Hepatocyte (in vitro differentiated cells): ENCODE results near the gene THOC2. TPM values are rescaled to one million over a fixed set of nuclear protein-coding genes. Genes with fewer than 3 reads are reported as not detected.

Source experiments
- DNase-seq: peaks from one replicate; pipeline ENCODE4 v3.0.0-alpha.2; 2016; ENCODE audit warnings: low spot score
- H2AFZ ChIP-seq: fragments of 200-600 bp; sonication (generic); 2 replicates; pipeline ENCODE4 v1.6.0; 2016; ENCODE audit warnings: antibody characterized with exemption, mild to moderate bottlenecking
- H3K27ac ChIP-seq: fragments of 200-600 bp; sonication (generic); 2 replicates; pipeline ENCODE4 v1.5.1; 2016; ENCODE audit warnings: mild to moderate bottlenecking
- H3K27me3 ChIP-seq: fragments of 200-600 bp; sonication (generic); 2 replicates; pipeline ENCODE4 v1.6.1; 2016
- H3K36me3 ChIP-seq: fragments of 200-600 bp; sonication (generic); replicated peaks from 2 replicates; pipeline ENCODE4 v1.5.1; 2016; ENCODE audit warnings: low read depth; ENCODE audit not compliant: insufficient read depth
- H3K4me1 ChIP-seq: fragments of 200-600 bp; sonication (generic); 2 replicates; pipeline ENCODE4 v1.5.1; 2016; ENCODE audit warnings: mild to moderate bottlenecking, moderate library complexity; ENCODE audit not compliant: insufficient read depth
- H3K4me2 ChIP-seq: fragments of 200-600 bp; sonication (generic); 2 replicates; pipeline ENCODE4 v1.6.0; 2016
- H3K4me3 ChIP-seq: fragments of 200-600 bp; sonication (generic); 2 replicates; pipeline ENCODE4 v1.5.1; 2016; ENCODE audit warnings: mild to moderate bottlenecking
- H3K79me2 ChIP-seq: fragments of 200-600 bp; sonication (generic); 2 replicates; pipeline ENCODE4 v1.6.0; 2017; ENCODE audit warnings: mild to moderate bottlenecking
- H3K9me2 ChIP-seq: fragments of 200-600 bp; sonication (generic); replicated peaks from 2 replicates; pipeline ENCODE4 v1.6.0; 2017; ENCODE audit warnings: mild to moderate bottlenecking; ENCODE audit not compliant: insufficient read depth
- H3K9me3 ChIP-seq: fragments of 200-600 bp; sonication (generic); 2 replicates; pipeline ENCODE4 v1.5.1; 2016; ENCODE audit warnings: low read depth, mild to moderate bottlenecking
- H4K20me1 ChIP-seq: fragments of 200-600 bp; sonication (generic); 2 replicates; pipeline ENCODE4 v1.6.0; 2016; ENCODE audit warnings: mild to moderate bottlenecking; ENCODE audit not compliant: insufficient read depth, poor library complexity, severe bottlenecking
- CTCF ChIP-seq: fragments of 200-600 bp; sonication (generic); IDR thresholded peaks from 2 replicates; pipeline ENCODE4 v1.5.1; 2016; ENCODE audit warnings: antibody characterized with exemption, mild to moderate bottlenecking; ENCODE audit not compliant: poor library complexity
- EZH2 ChIP-seq: fragments of 200-600 bp; sonication (generic); IDR thresholded peaks from 2 replicates; pipeline ENCODE4 v1.6.1; 2016; ENCODE audit warnings: antibody characterized with exemption, mild to moderate bottlenecking, borderline replicate concordance
- EZH2phosphoT487 ChIP-seq: fragments of 200-600 bp; sonication (generic); IDR thresholded peaks from one replicate; pipeline ENCODE4 v1.6.1; 2018; ENCODE audit warnings: antibody characterized with exemption, mild to moderate bottlenecking, low read depth, moderate library complexity; ENCODE audit not compliant: unreplicated experiment, severe bottlenecking
- WGBS: methylation state at CpG from one replicate; pipeline ENCODE4 v1.1.6; 2016; ENCODE audit warnings: low lambda C conversion rate; ENCODE audit errors: missing lambda C conversion rate; 5-methylcytosine and 5-hydroxymethylcytosine counted together
- polyA plus RNA-seq: library from polyadenylated mRNA; unstranded; fragments of >200 nt; fragmentation: Nextera tagmentation; extraction: Ambion mirVana; gene quantifications from 2 replicates; pipeline ENCODE4 v1.2.1, GENCODE V29; 2016
- total RNA-seq: library from RNA; depleted of rRNA; stranded (reverse); fragments of >200 nt; gene quantifications from 2 replicates; pipeline ENCODE4 v1.2.3, GENCODE V29; 2014

Gene THOC2
- total and polyA plus RNA-seq, 2 experiments from 2014 or later: 66.0 to 95.6 TPM

- Histone ChIP-seq H4K20me1 (no peaks in the 10 kb centered on the region), H3K27me3 (no peaks in the 10 kb centered on the region), H3K9me3 (no peaks in the 10 kb centered on the region), H3K4me2 (no peak overlapping the region), H3K4me3 (no peak overlapping the region), H3K36me3 (no peaks in the 10 kb centered on the region), H3K4me1 (no peaks in the 10 kb centered on the region), H3K27ac (no peak overlapping the region), H2AFZ (no peak overlapping the region), H3K9me2 (no peaks in the 10 kb centered on the region), H3K79me2 (no peaks in the 10 kb centered on the region)
- TF ChIP-seq EZH2: no peak
- TF ChIP-seq CTCF: no peak
- no peak for TF ChIP-seq EZH2phosphoT487
- no peak for DNase-seq
Observed at GRCh38 chrX:123626962-123627361, 105.9 kb downstream of the THOC2 start.

- whole genome bisulfite sequencing: 87% methylated on average over 2 of the region's 2 CpGs
- Histone ChIP-seq H3K9me3 (no peaks in the 10 kb centered on the region), H2AFZ (no peak overlapping the region), H3K4me2 (no peak overlapping the region), H3K36me3 (no peaks in the 10 kb centered on the region), H4K20me1 (no peaks in the 10 kb centered on the region), H3K27ac (no peak overlapping the region), H3K4me3 (no peak overlapping the region), H3K79me2 (no peaks in the 10 kb centered on the region), H3K9me2 (no peaks in the 10 kb centered on the region), H3K27me3 (no peaks in the 10 kb centered on the region), H3K4me1 (no peaks in the 10 kb centered on the region)
- TF ChIP-seq EZH2phosphoT487: no peak
- no peak for TF ChIP-seq EZH2
- no peak for TF ChIP-seq CTCF
- DNase-seq: no peak
Observed at GRCh38 chrX:123625952-123626351, 106.9 kb downstream of the THOC2 start.

DNA sequence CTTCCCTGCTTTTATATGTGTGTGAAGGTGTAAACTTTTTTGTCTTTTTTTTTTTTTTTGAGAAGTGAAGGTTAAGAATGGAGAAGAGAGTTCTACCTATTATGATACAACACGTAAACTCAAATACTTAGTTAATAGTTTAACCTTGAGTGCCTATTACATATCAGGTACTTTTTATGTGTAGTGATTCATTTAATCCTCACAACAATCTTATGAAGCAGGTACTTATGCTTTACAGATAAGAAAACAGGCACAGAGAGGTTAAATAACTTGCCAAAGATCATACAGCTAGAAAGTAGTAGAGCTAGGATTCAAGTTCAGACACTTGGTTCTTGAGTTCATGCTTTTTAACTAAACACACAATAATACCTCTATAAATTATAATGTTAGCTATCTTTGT, 107.4 kb downstream of the THOC2 start:
- Histone ChIP-seq H4K20me1 (no peaks in the 10 kb centered on the region), H3K4me3 (no peak overlapping the region), H3K27ac (no peak overlapping the region), H3K79me2 (no peaks in the 10 kb centered on the region), H3K9me3 (no peaks in the 10 kb centered on the region), H3K4me2 (no peak overlapping the region), H3K36me3 (no peaks in the 10 kb centered on the region), H3K4me1 (no peaks in the 10 kb centered on the region), H3K9me2 (no peaks in the 10 kb centered on the region), H3K27me3 (no peaks in the 10 kb centered on the region), H2AFZ (no peak overlapping the region)
- no peak for DNase-seq
- TF ChIP-seq EZH2: no peak
- no peak for TF ChIP-seq CTCF
- TF ChIP-seq EZH2phosphoT487: no peak
- 83% methylated on average over 1 of the region's 1 CpG for WGBS

DNA sequence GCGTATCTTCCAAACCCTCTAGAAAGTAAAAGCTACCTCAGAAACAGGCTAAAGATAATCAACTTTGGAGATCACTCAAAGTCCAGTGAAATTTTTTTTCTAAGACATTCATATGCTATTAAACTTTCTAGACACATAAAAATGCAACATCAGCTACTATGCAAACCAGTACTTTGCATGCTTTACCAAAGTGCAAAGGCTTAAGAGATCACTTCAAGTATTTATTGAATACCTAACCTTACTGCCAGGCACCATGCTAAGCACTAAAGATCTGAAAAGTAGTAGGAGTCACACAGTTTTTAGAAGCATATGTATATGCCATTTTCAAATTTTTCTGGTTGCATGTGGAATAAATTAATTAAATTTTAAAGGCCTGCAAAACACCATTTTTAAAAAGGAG, 115.8 kb downstream of the THOC2 start:
- DNase-seq: no peak
- no peak overlapping the region for H3K4me3 ChIP-seq
- H3K9me3 ChIP-seq: no peaks in the 10 kb centered on the region
- TF ChIP-seq CTCF: no peak
- no peak for TF ChIP-seq EZH2phosphoT487
- no peak for TF ChIP-seq EZH2
- H3K4me1 ChIP-seq: no peaks in the 10 kb centered on the region
- H3K27me3 ChIP-seq: no peaks in the 10 kb centered on the region
- H4K20me1 ChIP-seq: no peaks in the 10 kb centered on the region
- no peak overlapping the region for H2AFZ ChIP-seq
- WGBS: 95% methylated on average over 1 of the region's 1 CpG
- H3K9me2 ChIP-seq: no peaks in the 10 kb centered on the region
- no peaks in the 10 kb centered on the region for H3K79me2 ChIP-seq
- no peaks in the 10 kb centered on the region for H3K36me3 ChIP-seq
- no peak overlapping the region for H3K27ac ChIP-seq
- no peak overlapping the region for H3K4me2 ChIP-seq
